Measurements from ENCODE around the gene WWC2. TPM values are rescaled to one million over a fixed set of nuclear protein-coding genes. Genes with fewer than 3 reads are reported as not detected.

Gene WWC2
- total and polyA plus RNA-seq, 5 donors from 2014 or later, result 0.14 to 0.51 (median 0.27) TPM; not detected in 1

GRCh38 chr4:183170894-183171293, 71.8 kb downstream of the WWC2 start:
- ATAC-seq (ENCODE audit: low read depth in 2 of 2) (no peak), DNase-seq (no peak)
- no peaks in the 10 kb centered on the region for H3K27me3 ChIP-seq (ENCODE audit: control insufficient read depth, insufficient read depth, low read length)
- H3K4me3 ChIP-seq (ENCODE audit: low read depth, low read length), result no peak overlapping the region
- H3K9me3 ChIP-seq (ENCODE audit: control insufficient read depth in 2 of 2, low read length in 2 of 2), result no peaks in the 10 kb centered on the region
- H3K4me3 Mint-ChIP-seq, result no peak overlapping the region
- H3K27me3 Mint-ChIP-seq, result no peaks in the 10 kb centered on the region
- H3K27ac Mint-ChIP-seq, result no peak overlapping the region
- H3K4me1 ChIP-seq (ENCODE audit: control insufficient read depth, insufficient read depth, low read length, poor library complexity, severe bottlenecking), result no peaks in the 10 kb centered on the region
- H3K36me3 ChIP-seq (ENCODE audit: control insufficient read depth, insufficient read depth, low read length), result no peaks in the 10 kb centered on the region
- H3K9me3 Mint-ChIP-seq, result peaks cover 0 to 1% (median 0%) of the 10 kb centered on the region in 7 donors
- H3K4me1 Mint-ChIP-seq, result no peaks in the 10 kb centered on the region
- H3K27ac ChIP-seq (ENCODE audit: insufficient read depth, low read length, poor library complexity, severe bottlenecking), result no peak overlapping the region
- H3K36me3 Mint-ChIP-seq, result no peaks in the 10 kb centered on the region

- no peaks in the 10 kb centered on the region for H3K27me3 ChIP-seq (ENCODE audit: control insufficient read depth, insufficient read depth, low read length)
- Mint-ChIP-seq H3K4me1 (no peaks in the 10 kb centered on the region), H3K9me3 (peaks cover 0 to 1% (median 0%) of the 10 kb centered on the region in 7 donors), H3K27ac (no peak overlapping the region), H3K36me3 (no peaks in the 10 kb centered on the region), H3K27me3 (no peaks in the 10 kb centered on the region), H3K4me3 (no peak overlapping the region)
- no peaks in the 10 kb centered on the region for H3K9me3 ChIP-seq (ENCODE audit: control insufficient read depth in 2 of 2, low read length in 2 of 2)
- DNase-seq, result no peak
- no peak for ATAC-seq (ENCODE audit: low read depth in 2 of 2)
- H3K36me3 ChIP-seq (ENCODE audit: control insufficient read depth, insufficient read depth, low read length), result no peaks in the 10 kb centered on the region
- H3K27ac ChIP-seq (ENCODE audit: insufficient read depth, low read length, poor library complexity, severe bottlenecking), result no peak overlapping the region
- H3K4me1 ChIP-seq (ENCODE audit: control insufficient read depth, insufficient read depth, low read length, poor library complexity, severe bottlenecking), result no peaks in the 10 kb centered on the region
- no peak overlapping the region for H3K4me3 ChIP-seq (ENCODE audit: low read depth, low read length)
These were observed 72.6 kb downstream of the WWC2 start for GRCh38 chr4:183171484-183172267.

GRCh38 chr4:183172881-183173280, 73.8 kb downstream of the WWC2 start:
- no peak overlapping the region for H3K27ac Mint-ChIP-seq
- DNase-seq (no peak), ATAC-seq (ENCODE audit: low read depth in 2 of 2) (no peak)
- H3K9me3 Mint-ChIP-seq, result peaks cover 0 to 1% (median 0%) of the 10 kb centered on the region in 7 donors
- no peaks in the 10 kb centered on the region for H3K4me1 ChIP-seq (ENCODE audit: control insufficient read depth, insufficient read depth, low read length, poor library complexity, severe bottlenecking)
- no peaks in the 10 kb centered on the region for H3K4me1 Mint-ChIP-seq
- no peaks in the 10 kb centered on the region for H3K27me3 ChIP-seq (ENCODE audit: control insufficient read depth, insufficient read depth, low read length)
- no peak overlapping the region for H3K27ac ChIP-seq (ENCODE audit: insufficient read depth, low read length, poor library complexity, severe bottlenecking)
- no peaks in the 10 kb centered on the region for H3K9me3 ChIP-seq (ENCODE audit: control insufficient read depth in 2 of 2, low read length in 2 of 2)
- no peak overlapping the region for H3K4me3 Mint-ChIP-seq
- no peak overlapping the region for H3K4me3 ChIP-seq (ENCODE audit: low read depth, low read length)
- H3K27me3 Mint-ChIP-seq, result no peaks in the 10 kb centered on the region
- no peaks in the 10 kb centered on the region for H3K36me3 Mint-ChIP-seq
- no peaks in the 10 kb centered on the region for H3K36me3 ChIP-seq (ENCODE audit: control insufficient read depth, insufficient read depth, low read length)

- H3K4me3 Mint-ChIP-seq, result no peak overlapping the region
- no peak for ATAC-seq (ENCODE audit: low read depth in 2 of 2)
These were observed 74.8 kb downstream of the WWC2 start for GRCh38 chr4:183173580-183174526.

GRCh38 chr4:183175631-183176232, 76.7 kb downstream of the WWC2 start:
- Mint-ChIP-seq H3K36me3 (no peaks in the 10 kb centered on the region), H3K27ac (no peak overlapping the region), H3K27me3 (no peaks in the 10 kb centered on the region), H3K4me1 (no peaks in the 10 kb centered on the region), H3K9me3 (peaks cover 0 to 1% (median 0%) of the 10 kb centered on the region in 7 donors), H3K4me3 (no peak overlapping the region)
- Histone ChIP-seq H3K4me1 (ENCODE audit: control insufficient read depth, insufficient read depth, low read length, poor library complexity, severe bottlenecking) (no peaks in the 10 kb centered on the region), H3K27me3 (ENCODE audit: control insufficient read depth, insufficient read depth, low read length) (no peaks in the 10 kb centered on the region), H3K4me3 (ENCODE audit: low read depth, low read length) (no peak overlapping the region), H3K27ac (ENCODE audit: insufficient read depth, low read length, poor library complexity, severe bottlenecking) (no peak overlapping the region), H3K36me3 (ENCODE audit: control insufficient read depth, insufficient read depth, low read length) (no peaks in the 10 kb centered on the region), H3K9me3 (ENCODE audit: control insufficient read depth in 2 of 2, low read length in 2 of 2) (no peaks in the 10 kb centered on the region)
- DNase-seq (no peak), ATAC-seq (ENCODE audit: low read depth in 2 of 2) (no peak)

More at GRCh38 chr4:183173580-183174526, 74.8 kb downstream of the WWC2 start:
- H3K27me3 ChIP-seq (ENCODE audit: control insufficient read depth, insufficient read depth, low read length), result no peaks in the 10 kb centered on the region
- Mint-ChIP-seq H3K36me3 (no peaks in the 10 kb centered on the region), H3K4me1 (no peaks in the 10 kb centered on the region), H3K27ac (no peak overlapping the region), H3K27me3 (no peaks in the 10 kb centered on the region), H3K9me3 (peaks cover 0 to 1% (median 0%) of the 10 kb centered on the region in 7 donors)
- H3K36me3 ChIP-seq (ENCODE audit: control insufficient read depth, insufficient read depth, low read length), result no peaks in the 10 kb centered on the region
- H3K4me3 ChIP-seq (ENCODE audit: low read depth, low read length), result no peak overlapping the region
- DNase-seq, result no peak
- no peak overlapping the region for H3K27ac ChIP-seq (ENCODE audit: insufficient read depth, low read length, poor library complexity, severe bottlenecking)
- H3K4me1 ChIP-seq (ENCODE audit: control insufficient read depth, insufficient read depth, low read length, poor library complexity, severe bottlenecking), result no peaks in the 10 kb centered on the region
- no peaks in the 10 kb centered on the region for H3K9me3 ChIP-seq (ENCODE audit: control insufficient read depth in 2 of 2, low read length in 2 of 2)

- H3K27ac ChIP-seq (ENCODE audit: insufficient read depth, low read length, poor library complexity, severe bottlenecking), result no peak overlapping the region
- Mint-ChIP-seq H3K27me3 (no peaks in the 10 kb centered on the region), H3K36me3 (no peaks in the 10 kb centered on the region), H3K27ac (no peak overlapping the region), H3K4me1 (no peaks in the 10 kb centered on the region), H3K4me3 (no peak overlapping the region), H3K9me3 (peaks cover 0 to 1% (median 0%) of the 10 kb centered on the region in 7 donors)
- no peaks in the 10 kb centered on the region for H3K27me3 ChIP-seq (ENCODE audit: control insufficient read depth, insufficient read depth, low read length)
- H3K9me3 ChIP-seq (ENCODE audit: control insufficient read depth in 2 of 2, low read length in 2 of 2), result no peaks in the 10 kb centered on the region
- no peak overlapping the region for H3K4me3 ChIP-seq (ENCODE audit: low read depth, low read length)
- DNase-seq (no peak), ATAC-seq (ENCODE audit: low read depth in 2 of 2) (no peak)
- no peaks in the 10 kb centered on the region for H3K36me3 ChIP-seq (ENCODE audit: control insufficient read depth, insufficient read depth, low read length)
- H3K4me1 ChIP-seq (ENCODE audit: control insufficient read depth, insufficient read depth, low read length, poor library complexity, severe bottlenecking), result no peaks in the 10 kb centered on the region
These were observed 77.9 kb downstream of the WWC2 start for GRCh38 chr4:183177001-183177400.

GRCh38 chr4:183178201-183178600, 79.1 kb downstream of the WWC2 start:
- no peak for DNase-seq
- no peaks in the 10 kb centered on the region for H3K36me3 Mint-ChIP-seq
- H3K27ac Mint-ChIP-seq, result no peak overlapping the region
- H3K36me3 ChIP-seq (ENCODE audit: control insufficient read depth, insufficient read depth, low read length), result no peaks in the 10 kb centered on the region
- H3K27me3 Mint-ChIP-seq, result no peaks in the 10 kb centered on the region
- no peaks in the 10 kb centered on the region for H3K9me3 ChIP-seq (ENCODE audit: control insufficient read depth in 2 of 2, low read length in 2 of 2)
- no peaks in the 10 kb centered on the region for H3K4me1 ChIP-seq (ENCODE audit: control insufficient read depth, insufficient read depth, low read length, poor library complexity, severe bottlenecking)
- no peak overlapping the region for H3K27ac ChIP-seq (ENCODE audit: insufficient read depth, low read length, poor library complexity, severe bottlenecking)
- no peak for ATAC-seq (ENCODE audit: low read depth in 2 of 2)
- H3K27me3 ChIP-seq (ENCODE audit: control insufficient read depth, insufficient read depth, low read length), result no peaks in the 10 kb centered on the region
- no peak overlapping the region for H3K4me3 ChIP-seq (ENCODE audit: low read depth, low read length)
- no peak overlapping the region for H3K4me3 Mint-ChIP-seq
- H3K9me3 Mint-ChIP-seq, result peaks cover 0 to 1% (median 0%) of the 10 kb centered on the region in 7 donors
- H3K4me1 Mint-ChIP-seq, result no peaks in the 10 kb centered on the region
